Hippocampal formation (tissue), 2 donors: ENCODE measurements around the gene TMEM245.
"Not testable (repeated sequence)": the region's sequence is repeated elsewhere in the genome, so short reads cannot be mapped to it uniquely, and the experiment has no call there.

Experiments
- DNase-seq, 2 donors: peaks; one replicate each; lab custom pipeline; 2025; lab: John Stamatoyannopoulos, UW

The TMEM245 gene

GRCh38 chr9:108996643-108997042 lies 123.1 kb downstream of the TMEM245 start:
- DNase-seq = no peak

- no peak for DNase-seq
Measured at GRCh38 chr9:108994695-108995094, 125.1 kb downstream of the TMEM245 start.

- no peak for DNase-seq
Measured at GRCh38 chr9:108991479-108991878, 128.3 kb downstream of the TMEM245 start.

GRCh38 chr9:108983885-108984284 lies 135.9 kb downstream of the TMEM245 start:
- DNase-seq = no peak

- no peak for DNase-seq
Measured at GRCh38 chr9:108980893-108981292, 138.9 kb downstream of the TMEM245 start.

- DNase-seq = no peak
Measured at GRCh38 chr9:108978205-108978604, 141.5 kb downstream of the TMEM245 start.

GRCh38 chr9:108973895-108974294 lies 145.9 kb downstream of the TMEM245 start:
- no peak for DNase-seq

GRCh38 chr9:108972626-108973209 lies 147.0 kb downstream of the TMEM245 start:
- no peak for DNase-seq

GRCh38 chr9:108972186-108972585 lies 147.6 kb downstream of the TMEM245 start:
- DNase-seq = no peak

- DNase-seq = not testable (repeated sequence)
Measured at GRCh38 chr9:108971392-108971791, 148.4 kb downstream of the TMEM245 start.

GRCh38 chr9:108967916-108968315 lies 151.8 kb downstream of the TMEM245 start:
- peak in 1 of 2 donors; percentile 52 for DNase-seq
